NCI-H2107 treated with DMSO at 0.1 percent for 48 hours (cell line): ENCODE data around the gene CKS1B.
"Not testable (repeated sequence)": the region's sequence is repeated elsewhere in the genome, so short reads cannot be mapped to it uniquely, and the experiment has no call there.

ENCODE experiments used
- DNase-seq: peaks from one replicate; lab custom pipeline; 2025; ENCODE audit not compliant: unreplicated experiment; lab: John Stamatoyannopoulos, UW

The CKS1B gene

DNA sequence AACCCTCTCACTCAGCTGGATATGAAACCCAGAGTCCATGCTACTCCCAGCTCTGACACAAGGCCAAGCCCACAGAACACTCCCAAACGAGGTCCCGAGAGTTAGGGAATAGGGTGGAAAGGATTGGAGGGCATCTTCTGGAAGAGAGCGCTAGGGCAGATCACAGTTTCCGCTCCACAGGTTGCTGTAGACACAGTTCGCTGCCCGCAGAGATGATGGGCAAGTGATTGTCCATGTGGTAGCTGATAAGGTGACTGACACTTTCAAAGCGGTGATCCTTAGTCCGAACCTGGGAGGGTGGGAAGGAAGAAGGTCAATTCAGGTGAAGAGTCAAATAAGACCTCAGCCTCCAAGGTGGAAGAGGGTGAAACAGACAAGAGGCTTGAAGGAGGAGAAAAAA is 10.8 kb upstream of the CKS1B start:
- DNase-seq = no peak

DNA sequence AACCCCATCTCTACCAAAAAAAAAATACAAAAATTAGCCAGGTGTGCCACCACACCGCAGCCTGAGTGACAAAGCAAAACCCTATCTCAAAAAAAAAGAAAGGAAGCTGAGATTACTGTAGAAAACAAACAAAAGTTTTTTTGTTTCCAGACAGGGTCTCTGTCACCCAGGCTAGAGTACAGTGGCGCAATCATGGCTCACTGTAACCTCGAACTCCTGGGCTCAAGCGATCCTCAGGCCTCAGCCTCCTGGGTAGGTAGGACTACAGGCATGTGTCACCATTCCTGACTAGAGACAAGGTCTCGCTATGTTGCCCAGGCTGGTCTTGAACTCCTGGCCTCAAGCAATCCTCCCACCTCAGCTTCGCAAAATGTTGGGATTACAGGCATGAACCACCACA is 10.1 kb upstream of the CKS1B start:
- DNase-seq = no peak

DNA sequence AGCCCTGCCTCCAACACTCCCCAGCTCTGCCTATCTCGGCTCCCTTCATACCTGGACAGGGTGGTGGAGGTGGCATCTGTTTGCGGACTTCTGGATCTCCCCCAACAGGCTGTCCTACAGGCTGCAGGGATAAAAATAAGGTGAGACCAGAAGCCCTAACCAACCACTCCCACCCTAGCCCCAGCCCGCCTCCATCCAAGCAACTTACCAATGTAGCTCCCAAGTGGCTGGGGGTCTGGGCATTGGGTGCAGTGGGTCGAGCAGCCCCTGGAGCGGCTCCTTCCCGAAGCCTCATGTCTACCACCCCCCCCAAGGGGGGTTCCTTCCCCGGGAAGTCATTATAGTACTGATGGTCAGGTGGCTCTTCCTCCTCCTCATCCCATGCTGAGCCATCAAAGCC is 8.4 kb upstream of the CKS1B start:
- no peak for DNase-seq

DNA sequence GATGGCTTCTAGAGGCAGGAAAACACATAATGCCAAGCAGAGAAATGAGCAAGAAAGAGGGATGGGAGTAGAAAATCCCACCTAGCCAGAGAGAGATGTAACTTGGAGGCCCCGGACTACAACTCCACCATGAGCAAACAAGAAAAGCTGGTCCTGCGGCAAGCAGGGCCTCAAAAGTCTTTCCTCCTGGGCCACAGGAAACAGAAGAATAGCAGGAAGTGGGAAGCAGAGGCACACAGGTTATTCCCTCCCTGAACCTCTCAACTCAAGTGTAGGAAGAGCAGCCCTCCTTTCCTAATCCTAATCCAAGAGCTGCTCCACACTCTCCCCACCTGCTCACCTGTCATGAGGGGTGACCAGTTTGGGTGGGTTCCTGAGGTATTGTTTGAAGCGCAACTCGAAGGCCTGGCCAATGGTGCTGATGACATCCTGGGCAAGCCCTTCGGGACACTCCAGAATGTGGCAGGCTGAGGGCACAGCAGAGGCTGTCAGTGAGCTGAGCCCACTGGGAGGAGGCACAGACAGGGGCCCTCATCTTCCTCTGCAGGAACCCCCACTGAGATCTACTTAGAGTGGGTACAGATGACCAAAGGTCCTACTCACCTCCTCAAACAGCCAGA is 7.0 kb upstream of the CKS1B start:
- no peak for DNase-seq

DNA sequence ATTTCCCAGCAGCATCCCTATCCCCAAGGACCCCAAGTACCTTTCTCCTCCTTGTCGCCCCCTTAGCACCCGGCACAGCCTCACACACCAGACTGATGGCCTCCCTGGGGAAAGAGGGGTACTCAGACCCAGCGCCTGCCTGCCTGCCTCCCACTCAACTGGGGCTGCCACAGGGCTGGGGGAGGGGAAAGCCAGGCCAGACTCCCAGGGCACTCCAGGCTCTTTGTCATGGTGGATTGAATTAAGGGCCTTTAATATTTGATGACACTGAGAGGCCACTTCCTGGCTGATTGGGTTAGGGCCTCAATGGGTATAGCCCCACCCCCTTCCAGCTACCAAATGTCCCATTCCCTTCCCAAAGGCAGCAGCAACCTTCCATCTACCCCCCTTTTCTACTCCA is 5.8 kb upstream of the CKS1B start:
- DNase-seq = no peak

DNA sequence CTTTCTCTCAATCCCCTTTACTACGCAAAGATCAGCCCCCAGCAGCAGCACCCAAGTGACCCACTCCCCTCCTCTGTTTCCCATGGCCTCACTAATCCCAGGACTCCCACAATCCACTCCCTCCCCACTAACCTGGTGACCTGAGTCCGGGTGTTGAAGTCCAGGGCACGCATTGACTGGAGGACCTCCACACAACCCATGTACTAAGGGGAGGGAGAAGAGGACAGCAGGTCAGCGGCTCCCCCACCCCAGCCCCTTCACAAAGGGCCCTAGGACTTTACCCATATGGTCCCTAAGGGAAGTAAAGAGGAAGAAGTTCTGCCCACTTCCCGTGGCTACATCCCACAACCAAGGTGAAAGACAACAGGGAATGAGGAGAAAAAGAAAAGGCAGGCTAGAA is 5.2 kb upstream of the CKS1B start:
- DNase-seq = no peak

DNA sequence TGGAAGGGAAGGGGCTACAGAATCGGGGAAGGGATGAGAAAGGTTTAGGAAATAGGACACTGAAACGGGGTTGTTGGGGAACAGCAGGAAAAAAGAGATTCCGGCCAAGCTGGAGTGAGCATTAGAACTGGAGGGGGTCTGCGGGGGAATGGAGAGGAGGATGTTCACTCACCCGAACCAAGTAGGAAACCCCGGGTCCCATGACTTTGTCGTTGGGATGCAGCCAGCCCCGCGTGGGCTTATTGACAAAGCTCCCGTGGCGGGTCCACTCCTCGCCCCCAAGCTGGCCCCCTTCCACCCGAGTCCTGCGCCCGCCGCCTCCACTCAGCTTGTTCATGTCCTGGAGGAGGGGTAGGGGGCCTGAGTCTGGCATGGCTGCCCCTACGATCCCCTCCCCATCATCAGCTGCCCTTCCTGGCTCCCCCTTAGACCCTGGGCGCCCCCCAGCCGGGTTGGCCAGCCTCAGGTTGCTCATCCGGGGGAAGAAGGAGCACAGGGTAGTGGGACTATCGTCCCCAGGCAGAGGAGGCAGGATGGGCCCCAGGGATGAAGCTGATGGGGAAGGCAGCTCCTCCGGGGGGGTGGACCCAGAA is 4.5 kb upstream of the CKS1B start:
- DNase-seq = no peak

DNA sequence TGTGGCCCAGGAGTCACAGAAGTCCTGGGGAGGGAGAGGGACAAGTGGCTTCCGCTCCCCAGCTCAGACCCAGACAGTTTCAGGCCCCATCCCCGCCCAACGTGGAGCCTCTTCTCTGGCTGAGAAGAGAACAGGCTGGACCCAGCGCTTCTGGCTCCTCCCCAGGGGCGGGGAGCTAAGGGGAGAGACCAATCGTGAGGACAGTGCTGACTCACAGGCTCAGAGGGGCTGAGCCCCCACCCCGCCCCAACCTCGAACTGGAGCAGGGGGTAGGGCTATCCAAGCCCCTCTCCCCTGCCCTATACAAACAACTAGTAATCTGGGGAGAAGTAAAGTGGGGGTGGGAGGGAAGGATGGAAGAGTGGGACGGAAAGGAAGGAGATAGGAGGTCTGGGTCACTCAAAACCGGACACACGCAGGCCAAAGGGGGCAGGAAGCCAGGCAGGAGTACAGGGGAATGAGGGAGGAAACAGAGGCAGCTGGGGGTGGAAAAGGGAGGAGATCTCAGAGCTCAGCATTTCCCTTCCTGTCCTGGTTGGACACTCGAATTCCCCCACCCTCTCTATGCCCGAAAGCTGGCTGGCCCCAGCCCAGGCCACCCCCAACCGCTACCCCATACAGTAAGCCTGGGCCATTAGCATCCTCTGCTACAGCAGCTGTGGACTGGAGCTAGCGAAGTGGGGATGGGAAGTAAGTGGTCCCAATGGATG is 3.7 kb upstream of the CKS1B start, which contains the start of gene SHC1:
SHC1 (minus strand) TSS at position 117 of the 710 bp plus-strand sequence. CDS start 221 bp downstream, outside the sequence.
- no peak for DNase-seq

DNA sequence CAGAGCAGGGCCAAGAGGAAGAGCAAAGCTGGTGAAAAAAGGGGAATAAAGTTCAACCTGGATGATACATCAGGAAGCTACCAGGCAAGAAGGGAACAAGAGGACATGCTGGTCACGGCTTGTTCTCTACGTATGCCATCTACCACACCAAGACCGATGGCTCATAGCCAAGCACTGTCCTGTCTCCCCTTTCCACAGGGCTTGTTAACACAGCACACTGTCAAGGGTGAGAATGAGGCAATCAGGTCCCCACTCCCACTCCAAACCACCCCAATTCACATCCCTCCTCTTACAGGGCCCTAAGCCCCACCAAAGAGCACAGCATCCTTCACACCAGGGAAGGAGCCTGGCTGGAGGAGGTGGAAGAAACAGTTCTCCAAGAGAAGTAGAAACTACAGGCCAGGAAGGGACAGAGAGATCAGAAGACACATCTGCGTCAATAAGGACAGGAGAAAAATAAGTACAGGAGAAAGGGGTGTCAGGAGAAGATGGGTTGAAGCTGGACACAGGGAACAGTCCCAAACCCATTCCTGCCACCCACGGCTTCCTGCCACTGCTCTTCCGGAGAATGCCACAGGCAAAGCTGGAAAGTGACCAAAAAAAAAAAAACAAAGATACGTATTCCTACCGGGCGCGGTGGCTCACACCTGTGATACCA is 3.0 kb upstream of the CKS1B start:
- no peak for DNase-seq

DNA sequence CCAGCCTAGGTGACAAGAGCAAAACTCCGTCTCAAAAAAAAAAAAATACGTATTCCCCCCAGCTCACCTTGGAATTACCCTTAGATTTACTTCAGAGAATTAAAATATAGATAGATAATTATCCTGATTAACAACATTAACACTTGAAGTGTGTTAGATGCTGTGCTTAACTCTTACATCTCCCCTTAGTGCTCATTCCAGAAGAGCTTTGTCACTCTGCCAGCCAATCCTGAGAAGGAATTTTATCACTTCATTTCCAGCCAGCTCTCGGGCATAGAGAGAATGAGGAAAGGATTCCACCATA is 2.3 kb upstream of the CKS1B start:
- no peak for DNase-seq

DNA sequence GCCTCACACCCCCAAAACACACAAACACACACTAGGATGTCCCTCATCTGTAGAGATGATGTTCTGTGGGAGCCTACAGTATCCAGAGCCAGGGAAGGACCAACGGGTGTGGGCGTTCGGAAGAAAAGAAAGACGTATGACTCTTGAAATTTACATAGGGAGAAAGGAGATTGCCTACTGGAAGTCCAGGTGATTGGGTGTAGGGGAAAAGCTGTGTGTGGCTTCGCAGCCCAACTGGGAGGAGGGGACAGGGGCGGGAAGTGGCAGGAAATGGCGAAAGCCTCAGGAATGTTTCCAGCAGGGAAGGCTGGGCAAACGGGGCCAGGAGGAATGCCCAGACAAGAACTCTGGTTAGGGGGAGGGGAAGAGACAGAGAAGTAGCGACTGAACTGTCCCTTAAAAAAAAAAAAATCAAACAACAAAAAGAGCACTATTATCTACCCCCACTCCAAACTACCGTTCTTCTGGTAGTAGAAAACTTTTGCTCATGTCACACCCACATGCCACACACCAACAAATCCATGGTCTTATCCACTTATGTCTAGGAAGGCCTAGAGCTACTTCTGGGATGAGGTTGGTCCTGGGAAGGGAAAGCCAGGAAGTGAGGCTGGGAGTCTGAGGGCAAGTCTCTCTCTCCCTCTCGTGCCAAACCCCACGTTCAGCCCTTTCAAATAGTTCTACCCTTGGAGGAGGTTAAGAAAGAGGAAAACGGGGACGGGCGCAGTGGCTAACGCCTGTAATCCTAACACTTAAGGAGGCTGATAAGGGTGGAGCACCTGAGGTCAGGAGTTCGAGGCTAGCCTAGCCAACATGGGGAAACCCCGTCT is 1.8 kb upstream of the CKS1B start:
- no peak for DNase-seq

DNA sequence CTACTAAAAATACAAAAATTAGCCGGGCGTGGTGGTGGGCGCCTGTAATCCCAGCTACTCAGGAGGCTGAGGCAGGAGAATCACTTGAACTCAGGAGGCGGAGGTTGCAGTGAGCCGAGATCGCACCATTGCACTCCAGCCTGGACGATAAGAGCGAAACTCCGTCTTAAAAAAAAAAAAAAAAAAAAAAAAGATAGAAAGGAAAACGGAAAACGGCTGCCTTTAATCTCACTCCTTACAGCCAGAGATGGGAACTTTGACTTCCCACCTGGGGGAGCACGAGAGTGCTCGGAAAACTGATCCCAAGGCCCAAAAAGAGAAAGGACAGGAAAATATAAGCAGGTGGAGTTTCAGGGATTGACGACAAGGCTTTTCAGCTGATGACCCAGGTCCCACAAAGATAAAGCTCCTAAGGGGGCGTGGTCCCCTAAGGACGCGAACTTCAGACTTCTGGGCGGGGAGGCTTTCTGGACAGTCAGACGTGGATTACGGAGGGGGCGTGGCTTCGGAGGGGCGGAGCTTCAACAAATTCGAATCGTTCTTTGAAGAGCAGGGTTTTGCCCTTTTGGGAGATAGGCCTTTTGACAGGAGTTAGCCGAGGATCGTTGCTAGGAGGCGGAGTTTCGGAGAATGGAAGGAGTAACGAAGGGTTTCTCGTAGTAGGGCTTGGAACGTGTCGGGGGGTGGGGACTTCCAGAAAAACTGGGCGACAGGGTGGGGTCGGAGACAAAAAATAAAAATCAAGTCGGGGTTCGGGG is 958 bp upstream of the CKS1B start:
- DNase-seq = peak; percentile 92

DNA sequence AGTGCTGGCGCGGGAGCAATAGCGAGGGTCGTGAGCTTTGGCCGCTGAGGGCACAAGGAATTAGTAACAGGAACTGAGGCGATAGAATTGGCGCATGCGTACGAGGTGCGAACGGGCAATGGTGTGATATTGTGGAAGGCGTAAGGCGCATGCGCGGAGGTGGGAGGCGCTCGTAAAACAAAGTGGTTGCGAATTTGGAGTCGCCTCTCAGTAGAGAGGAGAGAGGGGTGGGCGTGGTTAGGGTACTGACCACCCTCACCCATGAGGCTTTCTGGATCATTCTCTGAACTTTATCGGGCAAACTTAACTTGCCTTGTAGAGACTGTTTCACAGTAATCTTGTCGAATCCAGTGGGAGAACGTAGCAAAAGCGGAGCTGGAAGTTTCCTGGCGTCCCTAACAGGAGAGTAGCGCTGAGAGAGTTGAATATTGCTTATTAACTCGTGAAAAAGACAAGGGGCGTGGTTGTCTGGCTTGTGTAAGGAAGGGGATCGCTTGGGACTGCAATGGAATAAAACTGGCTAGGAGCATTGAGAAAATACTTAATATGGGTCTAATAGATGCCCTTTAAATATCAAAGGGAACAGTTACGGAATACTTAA is 427 bp downstream of the CKS1B start:
- DNase-seq = peak; percentile 99

DNA sequence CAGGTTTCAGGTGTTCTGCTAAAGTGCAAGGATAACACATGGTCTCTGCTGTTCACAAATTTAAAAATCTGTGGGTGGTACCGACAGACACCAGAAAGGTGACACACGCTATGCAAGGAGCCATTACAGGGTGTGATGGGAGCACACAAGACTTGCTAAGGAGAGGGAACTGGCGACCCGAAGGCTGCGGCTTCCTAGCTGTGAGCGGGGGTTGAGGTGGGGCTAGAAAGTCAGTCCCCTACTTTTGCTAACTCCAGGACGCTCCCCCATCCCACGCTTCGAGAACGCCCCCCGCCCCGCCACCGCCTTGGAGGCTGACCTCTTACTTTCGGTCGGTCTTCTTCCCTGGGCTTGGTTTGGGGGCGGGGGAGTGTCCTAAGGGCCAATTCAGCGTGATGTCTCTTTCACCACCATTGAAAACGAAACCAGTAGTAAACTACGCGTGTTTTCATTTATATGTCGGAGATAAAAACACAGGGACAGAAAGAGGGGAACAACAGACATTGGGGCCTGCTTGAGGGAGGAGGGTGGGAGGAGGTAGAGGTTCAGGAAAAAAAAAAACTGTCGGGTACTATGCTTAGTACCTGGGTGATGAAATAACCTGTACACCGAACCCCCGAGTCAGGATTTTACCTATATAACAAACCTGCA is 1.1 kb downstream of the CKS1B start:
- DNase-seq = no peak

DNA sequence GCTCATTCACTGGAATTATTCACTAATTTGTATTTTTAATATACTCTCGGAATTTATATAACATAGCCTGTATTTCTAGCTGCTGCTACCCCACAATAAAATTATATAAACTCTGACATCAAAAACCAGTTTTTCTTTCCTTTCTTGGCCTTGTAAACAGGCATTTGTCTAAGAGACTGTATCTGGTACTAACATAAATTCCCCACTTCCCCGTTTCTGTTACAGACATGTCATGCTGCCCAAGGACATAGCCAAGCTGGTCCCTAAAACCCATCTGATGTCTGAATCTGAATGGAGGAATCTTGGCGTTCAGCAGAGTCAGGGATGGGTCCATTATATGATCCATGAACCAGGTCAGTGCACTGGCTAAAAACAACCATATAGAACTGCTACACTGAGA is 3.3 kb downstream of the CKS1B start:
- DNase-seq = not testable (repeated sequence)

DNA sequence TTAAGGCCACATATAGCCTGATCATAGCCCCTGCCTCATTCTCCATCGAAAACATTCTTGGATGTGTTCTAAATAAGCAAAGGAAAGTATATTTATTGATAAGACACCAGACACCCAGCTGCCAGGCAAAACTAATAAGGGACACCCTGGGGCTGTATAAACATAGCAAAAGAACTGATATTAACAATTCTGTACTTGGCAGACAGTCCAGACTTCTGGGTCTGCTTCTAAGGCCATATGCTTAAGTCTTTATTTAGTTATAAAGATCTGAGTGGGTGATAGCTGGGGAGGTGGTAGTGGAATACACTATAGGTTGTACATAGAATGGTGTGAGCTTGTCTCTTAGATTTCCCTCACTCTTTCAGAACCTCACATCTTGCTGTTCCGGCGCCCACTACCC is 3.9 kb downstream of the CKS1B start:
- DNase-seq = no peak

DNA sequence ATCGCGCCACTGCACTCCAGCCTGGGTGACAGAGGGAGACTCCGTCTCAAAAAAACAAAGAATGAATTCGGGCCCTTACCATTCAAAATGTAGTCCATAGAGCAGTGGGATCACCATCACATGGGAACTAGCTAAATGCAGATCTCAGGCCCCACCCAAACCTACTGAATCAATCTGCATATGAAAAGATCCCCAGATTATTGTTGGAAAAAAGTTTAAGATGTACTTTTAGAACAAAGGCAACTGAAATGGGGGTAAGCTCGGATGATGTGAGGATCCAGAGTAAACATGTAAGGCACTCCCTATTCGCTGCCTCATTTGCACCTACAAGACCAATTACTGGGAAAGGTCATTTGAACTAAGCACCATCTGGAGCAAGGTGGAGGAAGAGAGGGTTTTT is 7.9 kb downstream of the CKS1B start:
- peak; percentile 33 for DNase-seq

DNA sequence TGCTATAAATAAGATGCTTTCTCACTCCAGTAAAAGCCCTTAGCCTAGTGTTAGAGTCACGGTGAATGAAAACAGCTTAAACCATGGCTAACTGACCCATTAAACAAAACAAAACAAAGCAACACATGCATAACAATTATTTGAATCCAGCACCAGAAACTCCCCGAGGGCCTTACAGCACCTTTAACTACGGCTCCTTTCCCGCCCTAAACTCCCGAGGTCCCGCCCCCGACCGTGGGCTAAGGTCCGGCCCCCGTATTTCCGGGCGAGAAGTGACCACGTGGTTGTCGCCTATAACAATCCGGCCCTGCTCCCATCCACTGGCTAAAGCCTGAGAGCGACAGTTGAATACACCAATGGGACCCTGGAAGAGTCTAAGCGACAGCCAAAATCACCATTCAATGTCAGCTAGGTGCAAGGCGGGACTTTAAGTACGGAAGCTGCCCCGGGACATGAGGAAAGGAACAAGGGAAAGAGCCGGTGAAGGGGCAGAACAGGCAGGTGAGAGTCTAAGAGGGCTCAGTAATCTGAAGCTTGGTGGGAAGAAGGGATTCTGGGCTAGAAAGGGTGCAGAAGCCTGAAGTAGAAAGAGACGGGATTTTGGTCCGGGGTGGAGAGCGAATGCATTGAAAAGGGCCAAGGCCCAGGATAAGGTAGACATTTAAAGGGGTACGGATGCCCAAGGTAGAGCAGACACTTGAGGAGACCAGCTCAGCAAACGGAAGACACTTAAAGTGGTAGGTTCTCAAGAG is 8.6 kb downstream of the CKS1B start, which contains the start of gene FLAD1:
FLAD1 (plus strand) TSS at position 448 of the 752 bp plus-strand sequence. CDS start 351 bp downstream, outside the sequence.
- peak; percentile 100 for DNase-seq
